Retinal pigment epithelial cell (primary cell): Measurements from ENCODE around the gene FRY.

ENCODE experiments used
- DNase-seq: peaks from one replicate; pipeline ENCODE4 v3.0.0-alpha.2; 2010; ENCODE audit warnings: low read depth
- H3K4me3 ChIP-seq: 2 replicates; pipeline ENCODE4 v1.5.1; 2011; ENCODE audit warnings: mild to moderate bottlenecking, low read length, control low read depth, moderate library complexity
- CTCF ChIP-seq: conservative IDR thresholded peaks from 2 replicates; pipeline ENCODE4 v1.5.1; 2011; ENCODE audit warnings: low read depth, low read length, control low read depth, inconsistent platforms

The FRY gene

GRCh38 chr13:32320528-32320927 is 289.0 kb downstream of the FRY start:
- no peak for DNase-seq
- TF ChIP-seq CTCF: no peak
- H3K4me3 ChIP-seq: no peak overlapping the region

- H3K4me3 ChIP-seq: no peak overlapping the region
- DNase-seq: peak; percentile 18
- no peak for TF ChIP-seq CTCF
These were observed 292.3 kb downstream of the FRY start for GRCh38 chr13:32323912-32324311.

GRCh38 chr13:32330441-32330840 is 298.9 kb downstream of the FRY start:
- DNase-seq: no peak
- no peak for TF ChIP-seq CTCF
- H3K4me3 ChIP-seq: no peak overlapping the region

- no peak overlapping the region for H3K4me3 ChIP-seq
- DNase-seq: no peak
- TF ChIP-seq CTCF: no peak
These were observed 303.1 kb downstream of the FRY start for GRCh38 chr13:32334671-32335070.

- TF ChIP-seq CTCF: no peak
- H3K4me3 ChIP-seq: no peak overlapping the region
- no peak for DNase-seq
These were observed 309.3 kb downstream of the FRY start for GRCh38 chr13:32340914-32341313.

- no peak for DNase-seq
- no peak overlapping the region for H3K4me3 ChIP-seq
- no peak for TF ChIP-seq CTCF
These were observed 316.1 kb downstream of the FRY start for GRCh38 chr13:32347651-32348050.
